Stimulated activated CD8-positive, alpha-beta memory T cell treated with anti-CD3 and anti-CD28 coated beads, Interleukin-15, amount 100 ng/mL, for 48 hours (primary cell): ENCODE results near the gene EXOSC10.
"Not testable (repeated sequence)": the region's sequence is repeated elsewhere in the genome, so short reads cannot be mapped to it uniquely, and the experiment has no call there.

Experiments used
- DNase-seq, 2 donors: peaks; one replicate each; pipeline ENCODE4 v3.0.0-alpha.2; 2020; ENCODE audit warnings: low read depth in 2 of 2

Gene EXOSC10

GRCh38 chr1:11109047-11109760, 9.5 kb upstream of the EXOSC10 start:
- no peak for DNase-seq

- DNase-seq: no peak
These were observed 7.9 kb upstream of the EXOSC10 start for GRCh38 chr1:11107599-11107998.

- DNase-seq: no peak
These were observed 5.9 kb upstream of the EXOSC10 start for GRCh38 chr1:11105586-11105985.

GRCh38 chr1:11101347-11101746, 1.7 kb upstream of the EXOSC10 start:
- no peak for DNase-seq

- DNase-seq: not testable (repeated sequence)
These were observed 1.1 kb upstream of the EXOSC10 start for GRCh38 chr1:11100806-11101205.

GRCh38 chr1:11100149-11100493, 452 bp upstream of the EXOSC10 start:
- DNase-seq: no peak

GRCh38 chr1:11098931-11099309, 749 bp downstream of the EXOSC10 start:
- no peak for DNase-seq

GRCh38 chr1:11083784-11084183, 15.9 kb downstream of the EXOSC10 start:
- not testable (repeated sequence) for DNase-seq

GRCh38 chr1:11080931-11081330, 18.7 kb downstream of the EXOSC10 start:
- no peak for DNase-seq

- no peak for DNase-seq
These were observed 21.0 kb downstream of the EXOSC10 start for GRCh38 chr1:11078631-11079030.

GRCh38 chr1:11073398-11073797, 26.3 kb downstream of the EXOSC10 start:
- not testable (repeated sequence) for DNase-seq

- no peak for DNase-seq
These were observed 27.3 kb downstream of the EXOSC10 start for GRCh38 chr1:11072216-11072917.

GRCh38 chr1:11071463-11072215, 28.0 kb downstream of the EXOSC10 start:
- no peak for DNase-seq

GRCh38 chr1:11070876-11071275, 28.8 kb downstream of the EXOSC10 start:
- DNase-seq: no peak

- no peak for DNase-seq
These were observed 30.8 kb downstream of the EXOSC10 start for GRCh38 chr1:11068600-11069473.

GRCh38 chr1:11067716-11068599, 31.7 kb downstream of the EXOSC10 start:
- no peak for DNase-seq

GRCh38 chr1:11065796-11066195, 33.9 kb downstream of the EXOSC10 start:
- no peak for DNase-seq

- no peak for DNase-seq
These were observed 34.7 kb downstream of the EXOSC10 start for GRCh38 chr1:11064942-11065341.

- not testable (repeated sequence) for DNase-seq
These were observed 35.6 kb downstream of the EXOSC10 start for GRCh38 chr1:11063937-11064537.

- peak; percentile 30 to 58 for DNase-seq
These were observed 36.7 kb downstream of the EXOSC10 start for GRCh38 chr1:11062965-11063401.
